NCI-H146 (cell line): ENCODE measurements around the gene CER1.
"Not testable (repeated sequence)": the region's sequence is repeated elsewhere in the genome, so short reads cannot be mapped to it uniquely, and the experiment has no call there.

Source experiments
- DNase-seq: peaks from one replicate; lab custom pipeline; 2025; lab: John Stamatoyannopoulos, UW

The CER1 gene

GRCh38 chr9:14715102-14715501 lies 7.4 kb downstream of the CER1 start:
- DNase-seq: no peak

- DNase-seq: no peak
These were observed 9.3 kb downstream of the CER1 start for GRCh38 chr9:14713187-14713767.

- DNase-seq: no peak
These were observed 11.7 kb downstream of the CER1 start for GRCh38 chr9:14710804-14711203.

GRCh38 chr9:14706530-14707140 lies 15.9 kb downstream of the CER1 start:
- no peak for DNase-seq

- DNase-seq: no peak
These were observed 17.5 kb downstream of the CER1 start for GRCh38 chr9:14705079-14705478.

GRCh38 chr9:14704281-14704680 lies 18.3 kb downstream of the CER1 start:
- DNase-seq: no peak

GRCh38 chr9:14702200-14702720 lies 20.3 kb downstream of the CER1 start:
- DNase-seq: no peak

- DNase-seq: peak; percentile 87
These were observed 29.2 kb downstream of the CER1 start, which contains the start of gene ZDHHC21 for GRCh38 chr9:14693251-14693861. ZDHHC21 (minus strand) TSS chr9:14693432; CDS start chr9:14674340, 19,092 bp downstream.

GRCh38 chr9:14692470-14693250 lies 29.9 kb downstream of the CER1 start:
- peak; percentile 79 for DNase-seq

- no peak for DNase-seq
These were observed 31.4 kb downstream of the CER1 start for GRCh38 chr9:14690948-14691730.

GRCh38 chr9:14687042-14687719 lies 35.4 kb downstream of the CER1 start:
- no peak for DNase-seq

GRCh38 chr9:14686168-14686567 lies 36.4 kb downstream of the CER1 start:
- no peak for DNase-seq

- not testable (repeated sequence) for DNase-seq
These were observed 39.9 kb downstream of the CER1 start for GRCh38 chr9:14682616-14683015.

GRCh38 chr9:14678776-14679175 lies 43.8 kb downstream of the CER1 start:
- no peak for DNase-seq

GRCh38 chr9:14677872-14678271 lies 44.7 kb downstream of the CER1 start:
- no peak for DNase-seq

GRCh38 chr9:14677396-14677795 lies 45.1 kb downstream of the CER1 start:
- DNase-seq: no peak

- DNase-seq: no peak
These were observed 47.9 kb downstream of the CER1 start for GRCh38 chr9:14674630-14675029.

GRCh38 chr9:14671377-14671776 lies 51.2 kb downstream of the CER1 start:
- DNase-seq: no peak

- no peak for DNase-seq
These were observed 51.8 kb downstream of the CER1 start for GRCh38 chr9:14670718-14671117.
